Stimulated activated CD8-positive, alpha-beta memory T cell treated with anti-CD3 and anti-CD28 coated beads, Interleukin-2, amount 100 ng/mL, for 48 hours (primary cell): ENCODE results near the gene TMIGD3.

ENCODE experiments used
- DNase-seq, 2 donors: peaks; one replicate each; pipeline ENCODE4 v3.0.0-alpha.2; 2020; ENCODE audit warnings: low read depth in 2 of 2

Gene TMIGD3

DNA sequence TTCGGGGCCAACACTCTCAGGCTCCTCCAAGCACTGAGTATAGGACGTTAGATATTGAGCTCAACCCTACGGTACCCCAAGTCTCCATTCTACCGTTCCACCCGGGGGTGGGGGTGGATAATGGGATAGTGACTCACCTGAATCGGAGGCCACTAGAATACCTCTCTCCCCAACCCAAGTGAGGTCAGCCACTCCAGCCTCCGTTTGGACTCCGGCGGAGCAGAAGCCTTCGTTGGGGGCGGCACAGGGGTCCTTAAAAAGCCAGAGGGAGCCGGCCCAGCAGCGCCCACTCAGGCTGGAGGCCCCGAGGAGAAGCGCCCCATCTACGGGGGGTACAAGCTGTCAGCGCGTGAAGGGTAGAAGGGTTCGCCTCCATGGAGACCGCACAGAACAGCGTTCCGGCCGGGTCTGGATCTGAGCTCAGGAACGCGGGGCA lies 54.9 kb downstream of the TMIGD3 start:
- DNase-seq, result peak; percentile 12 to 17

DNA sequence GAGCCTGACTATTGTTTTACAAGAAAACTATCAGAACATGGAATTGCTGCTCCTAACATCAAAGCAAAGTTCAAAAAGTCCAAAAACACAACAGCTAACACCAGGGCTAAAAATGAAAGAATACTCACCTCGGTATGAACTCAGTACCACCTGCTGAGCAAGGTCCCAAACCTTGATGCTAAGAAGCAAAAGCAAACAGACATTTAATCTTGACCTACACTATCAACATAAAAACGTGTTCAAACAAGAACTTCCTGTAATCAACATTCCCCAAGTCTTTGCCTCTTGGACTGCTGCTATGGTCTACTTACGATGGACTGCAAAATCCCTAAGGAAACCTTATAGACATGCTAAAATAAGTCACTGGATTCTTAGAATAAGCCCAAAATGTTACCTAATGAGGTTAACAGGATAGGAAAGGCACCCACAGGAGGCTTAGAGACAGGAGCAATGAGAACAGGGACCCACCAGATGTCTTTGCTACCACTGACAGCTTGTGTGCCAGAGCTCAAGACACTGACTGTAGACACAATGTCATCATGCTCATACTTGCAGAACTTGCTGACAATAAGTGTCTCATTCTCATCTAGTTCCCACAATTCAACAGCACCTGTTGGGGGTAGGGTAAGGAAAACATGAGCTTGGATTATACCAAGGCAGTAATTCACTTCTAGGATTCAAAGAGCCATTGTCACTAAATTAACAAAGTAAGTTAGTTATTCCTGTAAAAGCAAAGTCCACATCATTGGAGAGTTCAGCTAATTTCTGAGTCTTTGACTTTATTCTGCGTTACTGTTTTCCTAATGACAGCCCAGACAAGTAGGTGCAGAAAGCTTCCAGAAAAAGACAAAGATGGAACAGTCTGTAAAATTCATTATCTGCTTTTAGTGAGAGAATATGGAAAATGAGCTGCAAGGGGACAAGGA lies 56.2 kb downstream of the TMIGD3 start:
- DNase-seq, result no peak

- no peak for DNase-seq
These were observed 56.9 kb downstream of the TMIGD3 start for GRCh38 chr1:111446546-111446945.

GRCh38 chr1:111444031-111444430 lies 59.4 kb downstream of the TMIGD3 start:
- DNase-seq, result no peak

GRCh38 chr1:111442457-111442856 lies 61.0 kb downstream of the TMIGD3 start:
- DNase-seq, result no peak

- peak; percentile 45 to 46 for DNase-seq
These were observed 61.8 kb downstream of the TMIGD3 start for GRCh38 chr1:111441573-111442192.

- no peak for DNase-seq
These were observed 63.7 kb downstream of the TMIGD3 start for GRCh38 chr1:111439461-111440351.

- no peak for DNase-seq
These were observed 66.7 kb downstream of the TMIGD3 start for GRCh38 chr1:111436726-111437125.
